CMK (cell line): ENCODE measurements around the gene MTHFD1.

ENCODE experiments used
- DNase-seq: peaks from one replicate; pipeline ENCODE4 v3.0.0-alpha.2; 2010; ENCODE audit warnings: low read depth

MTHFD1 gene

GRCh38 chr14:64495252-64495651 is 107.1 kb downstream of the MTHFD1 start:
- no peak for DNase-seq

- DNase-seq = no peak
Measured at GRCh38 chr14:64496764-64497163, 108.6 kb downstream of the MTHFD1 start.

GRCh38 chr14:64500088-64500487 is 111.9 kb downstream of the MTHFD1 start:
- no peak for DNase-seq

GRCh38 chr14:64501411-64502171 is 113.4 kb downstream of the MTHFD1 start:
- no peak for DNase-seq

- DNase-seq = no peak
Measured at GRCh38 chr14:64502456-64502855, 114.3 kb downstream of the MTHFD1 start.

- no peak for DNase-seq
Measured at GRCh38 chr14:64502887-64503433, 114.8 kb downstream of the MTHFD1 start.

- DNase-seq = peak; percentile 82
Measured at GRCh38 chr14:64503434-64504309, 115.5 kb downstream of the MTHFD1 start, which contains the start of gene ZBTB25. TSS of gene ZBTB25 (minus strand) at chr14:64503838. CDS start at chr14:64490533, 13,305 bp downstream.

GRCh38 chr14:64504310-64504896 is 116.2 kb downstream of the MTHFD1 start, which contains the start of gene ZBTB1:
TSS of gene ZBTB1 (plus strand) at chr14:64504770. CDS start at chr14:64521505, 16,735 bp downstream.
- peak; percentile 60 for DNase-seq

- DNase-seq = peak; percentile 49
Measured at GRCh38 chr14:64504897-64505794, 117.0 kb downstream of the MTHFD1 start.

- no peak for DNase-seq
Measured at GRCh38 chr14:64506721-64507120, 118.6 kb downstream of the MTHFD1 start.

- no peak for DNase-seq
Measured at GRCh38 chr14:64507376-64508156, 119.4 kb downstream of the MTHFD1 start.

- no peak for DNase-seq
Measured at GRCh38 chr14:64508215-64508776, 120.1 kb downstream of the MTHFD1 start.

- DNase-seq = no peak
Measured at GRCh38 chr14:64509036-64509435, 120.9 kb downstream of the MTHFD1 start.
